HG03060 (cell line): ENCODE results near the gene AGR2.
"Not testable (repeated sequence)": the region's sequence is repeated elsewhere in the genome, so short reads cannot be mapped to it uniquely, and the experiment has no call there.

Experiments
- ATAC-seq: cut with Tn5 transposase; IDR thresholded peaks from one replicate; pipeline ENCODE4 v1.9.1; 2021; ENCODE audit warnings: low read depth, moderate number of reproducible peaks; ENCODE audit not compliant: unreplicated experiment

The AGR2 gene

DNA sequence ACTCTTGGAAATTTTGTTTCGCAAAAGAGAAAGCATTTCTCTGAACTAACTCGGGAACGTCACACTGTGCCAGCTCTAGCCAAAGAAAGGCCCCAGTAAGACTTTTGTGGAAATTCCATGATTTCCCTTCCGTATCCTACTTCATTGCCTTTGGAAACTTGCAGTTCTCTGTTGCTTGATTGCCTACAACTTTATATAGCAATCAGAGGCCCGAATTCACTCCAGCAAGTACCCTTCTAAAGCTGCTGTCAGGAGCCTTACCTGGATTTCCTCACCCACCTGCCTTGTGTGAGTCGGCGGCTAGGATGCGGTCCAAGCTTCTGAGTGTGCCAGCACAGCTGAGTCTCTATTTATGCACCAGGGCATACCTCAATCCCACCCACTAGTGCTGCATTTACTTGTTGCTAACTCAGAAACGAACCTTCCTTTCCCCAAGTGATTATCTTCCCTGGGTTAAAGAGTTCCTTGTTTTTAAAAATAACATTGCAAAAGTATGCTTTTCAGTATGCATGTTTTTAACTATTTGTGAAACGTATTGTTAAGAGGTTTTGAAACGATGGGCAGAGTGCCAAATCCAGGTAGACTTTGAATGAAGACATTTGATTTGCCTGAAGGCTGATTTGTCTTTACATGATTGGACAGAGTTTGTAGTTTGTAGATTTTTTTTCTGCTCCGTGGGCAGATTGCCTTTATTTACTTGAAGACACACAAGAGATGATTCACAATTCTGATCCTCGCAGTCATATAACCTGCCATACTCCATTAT, at the start of gene AGR2:
TSS of gene AGR2 (minus strand) at position 326 of the 766 bp plus-strand sequence. CDS start 3,203 bp downstream, outside the sequence.
- no peak for ATAC-seq

- ATAC-seq = not testable (repeated sequence)
These were observed 48.4 kb upstream of the AGR2 start for GRCh38 chr7:16853189-16853588.

- ATAC-seq = no peak
These were observed 47.0 kb upstream of the AGR2 start for GRCh38 chr7:16851829-16852228.

- ATAC-seq = no peak
These were observed 46.0 kb upstream of the AGR2 start for GRCh38 chr7:16850614-16851466.

DNA sequence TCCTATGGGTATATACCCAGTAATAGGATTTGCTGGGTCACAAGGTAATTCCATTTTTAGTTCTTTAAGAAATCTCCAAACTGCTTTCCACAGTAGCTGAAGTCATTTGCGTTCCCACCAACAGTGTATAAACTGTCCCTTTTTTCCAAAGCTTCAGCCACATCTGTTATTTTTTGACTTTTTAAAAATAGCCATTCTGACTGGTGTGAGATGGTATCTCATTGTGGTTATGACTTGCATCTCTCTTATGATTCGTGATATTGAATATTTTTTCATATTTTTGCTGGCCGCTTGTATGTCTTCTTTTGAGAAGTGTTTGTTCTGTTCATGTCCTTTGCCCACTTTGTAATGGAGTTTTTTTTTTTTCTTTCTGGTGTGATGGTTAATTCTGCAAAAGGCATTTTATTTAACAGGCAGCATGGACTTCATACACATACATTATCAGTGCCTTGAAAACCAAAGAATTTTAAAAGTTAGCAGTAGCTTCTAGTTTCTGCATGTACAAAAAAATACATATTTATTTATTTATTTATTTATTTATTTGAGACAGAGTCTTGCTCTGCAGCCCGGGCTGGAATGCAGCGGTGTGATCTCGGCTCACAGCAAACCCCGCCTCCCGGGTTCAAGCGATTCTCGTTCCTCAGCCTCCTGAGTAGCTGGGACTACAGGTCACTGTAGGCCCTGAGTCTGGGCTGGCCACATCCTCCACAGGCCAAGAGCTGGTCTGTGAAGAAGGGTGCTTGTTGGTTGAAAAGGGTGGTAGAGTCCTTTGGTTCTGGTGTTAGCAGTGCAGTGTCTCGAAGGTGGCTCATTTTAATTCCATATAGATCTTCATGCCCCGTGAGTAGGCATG, 44.7 kb upstream of the AGR2 start:
- no peak for ATAC-seq

- no peak for ATAC-seq
These were observed 42.6 kb upstream of the AGR2 start for GRCh38 chr7:16847381-16847860.

DNA sequence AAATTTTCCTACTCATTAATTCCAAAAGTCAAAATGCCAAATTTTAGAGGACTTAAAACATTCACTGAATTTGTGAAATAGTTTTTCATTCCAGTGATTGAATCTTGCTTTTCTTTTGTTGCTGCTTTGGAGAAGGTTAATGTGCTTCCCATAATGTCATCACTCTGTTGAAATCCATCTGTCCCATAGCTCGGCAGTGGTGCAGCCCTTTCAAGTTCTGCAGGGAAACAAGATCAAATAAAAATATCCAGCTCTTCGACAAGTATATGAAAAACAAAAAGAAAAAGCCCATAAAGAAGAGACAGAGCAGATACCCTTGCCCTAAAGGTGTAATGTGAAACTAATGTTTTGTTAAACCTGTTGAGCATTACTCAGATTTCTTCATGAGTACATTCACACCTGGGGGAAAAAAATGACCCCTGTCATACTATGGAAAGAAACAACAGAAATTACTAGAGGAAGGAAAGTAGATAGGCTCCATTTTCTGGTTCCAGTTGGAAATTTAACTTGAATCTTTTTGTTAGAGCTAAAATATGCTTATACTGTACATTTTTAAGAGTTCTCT, 41.9 kb upstream of the AGR2 start:
- no peak for ATAC-seq

DNA sequence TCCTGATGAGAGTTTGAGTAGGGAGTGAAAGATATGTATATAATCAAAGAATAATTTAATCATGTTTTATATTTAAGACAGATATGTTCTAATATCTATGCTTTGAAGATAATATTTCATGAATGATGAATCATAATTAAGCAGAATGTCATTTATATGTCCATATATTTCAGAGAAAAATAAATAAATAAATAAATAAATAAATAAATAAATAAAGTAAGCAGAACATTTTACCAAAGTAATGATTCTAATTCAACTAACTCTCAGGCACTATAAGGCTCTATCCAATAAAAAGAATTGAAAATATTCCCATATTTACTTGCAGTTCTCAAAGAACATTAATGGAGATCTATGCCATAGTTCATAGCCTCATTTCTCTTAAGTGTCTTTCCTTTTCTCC, 40.9 kb upstream of the AGR2 start:
- ATAC-seq = no peak

DNA sequence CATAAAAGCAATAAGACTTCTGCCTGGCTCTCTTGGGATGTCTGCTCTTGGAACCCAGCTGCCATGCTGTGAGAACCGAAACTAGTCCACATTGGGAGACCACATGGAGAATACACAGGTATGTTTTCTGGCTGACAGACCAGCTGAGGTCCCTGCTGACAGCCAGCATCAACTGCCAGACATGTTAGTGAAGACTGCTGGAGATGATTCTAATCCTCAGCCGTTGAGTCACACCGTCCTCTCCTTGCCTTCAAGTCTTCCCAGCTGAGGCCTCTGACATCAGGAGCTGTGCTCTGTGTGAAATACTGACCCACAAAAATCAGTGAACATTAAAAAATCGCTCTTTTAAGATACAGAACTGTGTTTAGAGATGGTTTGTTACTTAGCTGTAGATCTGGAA, 36.9 kb upstream of the AGR2 start:
- no peak for ATAC-seq

DNA sequence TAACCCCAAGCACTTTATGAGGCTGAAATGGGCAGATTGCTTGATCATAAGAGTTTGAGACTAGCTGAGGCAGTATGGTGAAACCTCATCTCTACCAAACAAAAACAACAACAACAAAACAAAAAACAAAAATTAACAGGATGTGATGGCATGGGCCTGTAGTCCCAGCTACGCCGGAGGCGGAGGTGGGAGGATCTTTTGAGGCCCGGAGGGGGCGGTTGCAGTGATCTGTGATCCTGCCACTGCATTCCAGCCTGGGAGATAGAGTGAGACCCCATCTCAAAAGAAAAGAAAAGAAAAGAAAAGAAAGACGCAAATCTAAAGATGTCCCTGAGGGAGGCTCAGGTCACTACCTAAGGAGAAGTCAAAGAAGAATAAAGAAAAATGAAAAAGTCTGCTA, 35.3 kb upstream of the AGR2 start:
- ATAC-seq = no peak

GRCh38 chr7:16839646-16840045, 34.8 kb upstream of the AGR2 start:
- no peak for ATAC-seq

GRCh38 chr7:16838891-16839290, 34.1 kb upstream of the AGR2 start:
- ATAC-seq = no peak

GRCh38 chr7:16838386-16838785, 33.6 kb upstream of the AGR2 start:
- no peak for ATAC-seq

DNA sequence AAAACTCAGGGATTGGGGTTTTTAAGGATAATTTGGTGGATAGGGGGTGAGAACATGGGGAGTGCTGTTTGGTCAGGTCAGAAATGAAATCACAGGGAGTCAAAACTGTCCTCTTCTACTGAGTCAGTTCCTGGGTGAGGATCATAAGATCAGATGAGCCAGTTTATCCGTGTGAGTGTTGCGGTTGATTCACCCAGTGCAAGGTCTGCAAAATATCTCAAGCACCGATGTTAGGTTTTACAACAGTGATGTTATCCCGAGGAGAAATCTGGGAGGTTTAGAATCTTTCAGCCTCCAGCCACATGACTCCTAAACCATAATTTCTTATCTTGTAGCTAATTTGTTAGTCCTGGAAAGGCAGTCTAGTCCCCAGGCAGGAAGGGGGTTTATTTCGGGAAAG, 31.7 kb upstream of the AGR2 start:
- no peak for ATAC-seq

DNA sequence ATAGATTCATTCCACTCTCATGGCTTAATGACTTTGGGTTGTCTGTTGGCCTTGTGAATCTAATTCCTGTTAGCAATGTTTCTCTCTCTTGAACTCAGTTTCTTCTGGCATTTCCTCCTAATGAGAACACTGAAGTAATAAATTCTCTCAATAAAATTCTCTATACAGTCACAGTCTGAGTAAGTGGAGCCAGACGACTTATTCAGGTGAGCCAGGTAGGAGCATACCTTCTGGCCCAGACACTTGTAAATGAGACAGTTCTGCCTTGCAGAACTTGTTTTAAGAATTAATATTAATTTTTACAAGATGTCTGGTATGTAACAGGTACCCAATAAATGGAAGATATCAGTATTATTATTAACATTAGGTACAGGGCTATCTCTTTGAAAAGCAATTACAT, 28.6 kb upstream of the AGR2 start:
- ATAC-seq = no peak

DNA sequence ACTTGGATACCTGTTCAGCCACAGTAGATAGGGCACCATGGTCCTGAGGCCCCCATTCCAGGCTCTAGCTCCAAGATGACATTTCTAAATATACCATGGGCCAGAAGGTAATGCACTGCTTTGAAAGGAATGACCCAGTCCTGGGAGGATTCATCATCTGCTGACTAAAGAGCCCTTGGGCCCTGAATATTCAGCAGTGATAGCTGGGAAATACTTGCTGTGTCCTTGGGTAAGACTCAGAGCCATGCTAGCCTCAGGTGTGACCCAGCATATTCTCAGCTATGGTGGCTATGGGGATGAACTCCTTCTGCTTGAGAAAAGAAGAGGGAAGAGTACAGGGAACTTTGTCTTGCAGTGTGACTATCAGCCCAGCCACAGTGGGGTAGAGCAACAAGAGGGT, 21.3 kb upstream of the AGR2 start:
- ATAC-seq = no peak

DNA sequence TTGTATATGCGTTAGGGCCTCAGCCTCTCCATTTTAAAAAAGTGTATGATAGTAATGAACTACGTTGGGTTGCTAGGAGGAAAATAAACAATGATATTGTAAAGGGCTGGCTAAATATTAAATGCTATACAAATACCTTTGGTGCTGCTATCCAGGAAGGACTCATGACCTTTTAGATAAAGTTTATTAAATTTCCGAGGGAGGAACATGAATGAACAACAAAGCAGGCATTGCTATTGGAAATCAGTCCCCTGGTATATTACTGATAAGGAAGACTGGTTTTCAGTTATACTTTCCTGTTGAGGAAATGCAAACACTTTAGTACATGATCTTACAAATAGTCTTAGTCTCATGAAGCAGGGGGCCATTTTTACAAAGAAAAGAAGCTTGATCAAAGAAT, 17.2 kb upstream of the AGR2 start:
- ATAC-seq = no peak

GRCh38 chr7:16818732-16819131, 13.9 kb upstream of the AGR2 start:
- no peak for ATAC-seq

- no peak for ATAC-seq
These were observed 12.7 kb upstream of the AGR2 start for GRCh38 chr7:16817536-16817935.

DNA sequence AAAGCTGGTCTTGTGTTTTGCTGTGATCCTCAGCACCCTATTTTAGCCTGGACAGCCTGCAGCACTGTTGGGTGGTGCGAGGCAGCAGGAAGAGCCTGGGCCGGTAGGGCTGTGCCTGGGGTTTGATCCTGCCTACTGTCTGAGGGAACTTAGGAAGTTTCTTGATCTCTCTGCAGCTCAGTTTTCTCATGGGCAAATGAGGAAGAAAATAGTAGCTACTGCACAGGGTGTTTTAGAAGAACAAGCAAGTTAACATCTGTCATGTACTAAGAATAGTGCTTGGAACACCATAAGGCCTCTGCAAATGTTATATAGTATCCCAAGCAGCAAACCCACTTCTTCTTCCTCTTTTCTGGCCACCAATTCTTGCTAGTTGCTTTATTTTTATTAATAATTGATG, 12.0 kb upstream of the AGR2 start:
- no peak for ATAC-seq
